GM12892 (cell line): ENCODE measurements around the gene SERPINA9.

ENCODE experiments used
- POLR2AphosphoS5 ChIP-seq: IDR thresholded peaks from 2 replicates; pipeline ENCODE4 v1.6.1; 2011; ENCODE audit warnings: low read depth, low read length, control low read depth
- TAF1 ChIP-seq: IDR thresholded peaks from 2 replicates; pipeline ENCODE4 v1.6.1; 2011; ENCODE audit warnings: low read depth, mild to moderate bottlenecking, control low read depth, low read length, borderline replicate concordance

GRCh38 chr14:94451091-94451771 lies 24.8 kb downstream of the SERPINA9 start:
- TF ChIP-seq TAF1 (no peak), POLR2AphosphoS5 (no peak)
